Suprapubic skin (tissue), 4 donors: Measurements from ENCODE around the gene CELF4. TPM values are rescaled to one million over a fixed set of nuclear protein-coding genes. Genes with fewer than 3 reads are reported as not detected.

Source experiments
- DNase-seq, 2 donors: peaks; one replicate each; pipeline ENCODE4 v3.0.0-alpha.2; 2019; ENCODE audit warnings: low spot score in 2 of 2
- H3K27ac ChIP-seq: fragments of 200-600 bp; sonication (generic); one replicate; pipeline ENCODE4 v1.5.1; 2019
- H3K27me3 ChIP-seq: fragments of 200-600 bp; sonication (generic); one replicate; pipeline ENCODE4 v1.5.1; 2019
- H3K36me3 ChIP-seq: fragments of 200-600 bp; sonication (generic); one replicate; pipeline ENCODE4 v1.5.1; 2019
- H3K4me1 ChIP-seq: fragments of 200-600 bp; sonication (generic); one replicate; pipeline ENCODE4 v1.5.1; 2019
- H3K4me3 ChIP-seq: fragments of 200-600 bp; sonication (generic); one replicate; pipeline ENCODE4 v1.5.1; 2019; ENCODE audit warnings: mild to moderate bottlenecking
- H3K9me3 ChIP-seq: fragments of 200-600 bp; sonication (generic); one replicate; pipeline ENCODE4 v1.5.1; 2019
- CTCF ChIP-seq, 2 donors: fragments of 200-600 bp in 1 of 2; fragments of 450-650 bp in 1 of 2; sonication (generic) in 1 of 2; IDR thresholded peaks; one replicate each; pipeline ENCODE4 v1.5.1; 2016 to 2019; ENCODE audit warnings: antibody characterized with exemption in 2 of 2, mild to moderate bottlenecking in 1 of 2, moderate library complexity in 1 of 2
- EP300 ChIP-seq: sonication (generic); formaldehyde crosslinking; IDR thresholded peaks from one replicate; pipeline ENCODE4 v1.6.1; 2017; ENCODE audit warnings: antibody characterized with exemption
- POLR2A ChIP-seq, 2 donors: fragments of 450-650 bp; IDR thresholded peaks; one replicate each; pipeline ENCODE4 v1.6.1; 2017; ENCODE audit warnings: antibody characterized with exemption in 2 of 2, mild to moderate bottlenecking in 2 of 2, moderate library complexity in 2 of 2
- POLR2AphosphoS5 ChIP-seq, 3 donors: sonication (generic); formaldehyde crosslinking; IDR thresholded peaks; one replicate each; pipeline ENCODE4 v1.6.1; 2017; ENCODE audit warnings: antibody characterized with exemption in 3 of 3
- WGBS: methylation state at CpG from one replicate; pipeline ENCODE4 v1.1.5; 2018; 5-methylcytosine and 5-hydroxymethylcytosine counted together
- total RNA-seq, 4 donors: library from RNA; depleted of rRNA; stranded (reverse); fragments of >200 nt; gene quantifications; one replicate each; pipeline ENCODE4 v1.1.0, GENCODE V29; 2016

The CELF4 gene
- total RNA-seq, 4 donors from 2014 or later, result not detected

GRCh38 chr18:37538526-37539205 lies 26.9 kb downstream of the CELF4 start:
- Histone ChIP-seq H3K4me1 (peaks cover 10% of the 10 kb centered on the region), H3K4me3 (no peak overlapping the region), H3K27me3 (peaks cover 76% of the 10 kb centered on the region), H3K9me3 (no peaks in the 10 kb centered on the region), H3K27ac (no peak overlapping the region), H3K36me3 (no peaks in the 10 kb centered on the region)
- WGBS, result 18% methylated on average over 17 of the region's 17 CpGs
- no peak for TF ChIP-seq POLR2AphosphoS5 (IDR thresholded peaks at IDR 0.05)
- TF ChIP-seq CTCF (IDR thresholded peaks at IDR 0.05), result no peak
- no peak for TF ChIP-seq EP300
- no peak for TF ChIP-seq POLR2A (IDR thresholded peaks at IDR 0.05)
- no peak for DNase-seq

- Histone ChIP-seq H3K27ac (no peak overlapping the region), H3K9me3 (no peaks in the 10 kb centered on the region), H3K4me3 (no peak overlapping the region), H3K4me1 (peaks cover 10% of the 10 kb centered on the region), H3K27me3 (peaks cover 73% of the 10 kb centered on the region), H3K36me3 (no peaks in the 10 kb centered on the region)
- DNase-seq, result peak in 1 of 2 donors; percentile 66
- TF ChIP-seq EP300 (no peak), CTCF (IDR thresholded peaks at IDR 0.05) (peak; percentile 53 to 88)
- 37% methylated on average over 9 of the region's 23 CpGs for WGBS
These were observed 27.6 kb downstream of the CELF4 start for GRCh38 chr18:37537868-37538525.

- WGBS, result 73% methylated on average over 9 of the region's 9 CpGs
- H3K27me3 ChIP-seq, result peaks cover 68% of the 10 kb centered on the region
- no peak overlapping the region for H3K4me3 ChIP-seq
These were observed 28.9 kb downstream of the CELF4 start for GRCh38 chr18:37536656-37537055.

GRCh38 chr18:37535968-37536367 lies 29.6 kb downstream of the CELF4 start:
- H3K4me3 ChIP-seq, result no peak overlapping the region
- H3K27me3 ChIP-seq, result peaks cover 68% of the 10 kb centered on the region
- TF ChIP-seq CTCF (IDR thresholded peaks at IDR 0.05) (no peak), POLR2AphosphoS5 (IDR thresholded peaks at IDR 0.05) (no peak), EP300 (no peak), POLR2A (IDR thresholded peaks at IDR 0.05) (no peak)
- WGBS, result 43% methylated on average over 4 of the region's 4 CpGs
- H3K9me3 ChIP-seq, result no peaks in the 10 kb centered on the region
- no peak for DNase-seq
- no peak overlapping the region for H3K27ac ChIP-seq
- H3K36me3 ChIP-seq, result no peaks in the 10 kb centered on the region
- peaks cover 10% of the 10 kb centered on the region for H3K4me1 ChIP-seq

More at GRCh38 chr18:37536656-37537055, 28.9 kb downstream of the CELF4 start:
- TF ChIP-seq POLR2AphosphoS5 (IDR thresholded peaks at IDR 0.05) (no peak), EP300 (no peak), CTCF (IDR thresholded peaks at IDR 0.05) (no peak), POLR2A (IDR thresholded peaks at IDR 0.05) (no peak)
- H3K4me1 ChIP-seq, result peaks cover 10% of the 10 kb centered on the region
- DNase-seq, result no peak
- no peaks in the 10 kb centered on the region for H3K9me3 ChIP-seq
- no peaks in the 10 kb centered on the region for H3K36me3 ChIP-seq
- H3K27ac ChIP-seq, result no peak overlapping the region

GRCh38 chr18:37534627-37535026 lies 31.0 kb downstream of the CELF4 start:
- Histone ChIP-seq H3K36me3 (no peaks in the 10 kb centered on the region), H3K27ac (no peak overlapping the region), H3K27me3 (peaks cover 64% of the 10 kb centered on the region), H3K9me3 (no peaks in the 10 kb centered on the region), H3K4me1 (peaks cover 10% of the 10 kb centered on the region), H3K4me3 (no peak overlapping the region)
- DNase-seq, result no peak
- TF ChIP-seq CTCF (IDR thresholded peaks at IDR 0.05), result no peak
- TF ChIP-seq POLR2A (IDR thresholded peaks at IDR 0.05), result no peak
- TF ChIP-seq POLR2AphosphoS5 (IDR thresholded peaks at IDR 0.05), result no peak
- no peak for TF ChIP-seq EP300
- WGBS, result 69% methylated on average over 9 of the region's 9 CpGs
